IMR-90 (cell line): ENCODE data around the gene MAML3.

Source experiments
- BHLHE40 ChIP-seq: fragments of 150-350 bp; IDR thresholded peaks from 2 replicates; pipeline ENCODE4 v1.6.1; 2016; ENCODE audit warnings: mild to moderate bottlenecking, low read depth, low read length
- CEBPB ChIP-seq: IDR thresholded peaks from 2 replicates; pipeline ENCODE4 v1.6.1; 2012; ENCODE audit warnings: low read depth, low read length, improper control_type of control experiment
- CTCF ChIP-seq: conservative IDR thresholded peaks from 2 replicates; pipeline ENCODE4 v1.5.1; 2012; ENCODE audit warnings: mild to moderate bottlenecking, low read depth, low read length, improper control_type of control experiment
- FOS ChIP-seq: fragments of 150-350 bp; IDR thresholded peaks from 2 replicates; pipeline ENCODE4 v1.6.1; 2016; ENCODE audit warnings: low read depth, low read length
- MAFK ChIP-seq: IDR thresholded peaks from 2 replicates; pipeline ENCODE4 v1.6.1; 2012; ENCODE audit warnings: low read depth, low read length, improper control_type of control experiment
- MAZ ChIP-seq: IDR thresholded peaks from 2 replicates; pipeline ENCODE4 v1.6.1; 2012; ENCODE audit warnings: low read depth, mild to moderate bottlenecking, low read length, improper control_type of control experiment, moderate library complexity, borderline replicate concordance
- MXI1 ChIP-seq: IDR thresholded peaks from 2 replicates; pipeline ENCODE4 v1.6.1; 2012; ENCODE audit warnings: low read depth, mild to moderate bottlenecking, low read length, moderate library complexity, borderline replicate concordance
- NFE2L2 ChIP-seq: fragments of 150-350 bp; IDR thresholded peaks from 2 replicates; pipeline ENCODE4 v1.6.1; 2016; ENCODE audit warnings: low read depth, mild to moderate bottlenecking, low read length
- POLR2A ChIP-seq: IDR thresholded peaks from 2 replicates; pipeline ENCODE4 v1.6.1; 2012; ENCODE audit warnings: mild to moderate bottlenecking, low read depth, low read length
- RAD21 ChIP-seq: IDR thresholded peaks from 2 replicates; pipeline ENCODE4 v1.6.1; 2012; ENCODE audit warnings: low read length, improper control_type of control experiment
- RFX5 ChIP-seq: IDR thresholded peaks from 2 replicates; pipeline ENCODE4 v1.8.0; 2012; ENCODE audit warnings: low read depth, mild to moderate bottlenecking, low read length, moderate library complexity
- SMC3 ChIP-seq: fragments of 150-350 bp; IDR thresholded peaks from 2 replicates; pipeline ENCODE4 v1.6.1; 2016; ENCODE audit warnings: low read depth, mild to moderate bottlenecking, antibody characterized with exemption, low read length, moderate library complexity
- USF2 ChIP-seq: fragments of 150-350 bp; IDR thresholded peaks from 2 replicates; pipeline ENCODE4 v1.6.1; 2017; ENCODE audit warnings: mild to moderate bottlenecking, antibody characterized with exemption, low read length, low read depth
- TF ChIP-seq, protein P1 (sequence below): fragments of 150-350 bp; IDR thresholded peaks from 2 replicates; pipeline ENCODE4 v1.6.1; 2016; ENCODE audit warnings: low read depth, mild to moderate bottlenecking, low read length, moderate library complexity, borderline replicate concordance

DNA sequence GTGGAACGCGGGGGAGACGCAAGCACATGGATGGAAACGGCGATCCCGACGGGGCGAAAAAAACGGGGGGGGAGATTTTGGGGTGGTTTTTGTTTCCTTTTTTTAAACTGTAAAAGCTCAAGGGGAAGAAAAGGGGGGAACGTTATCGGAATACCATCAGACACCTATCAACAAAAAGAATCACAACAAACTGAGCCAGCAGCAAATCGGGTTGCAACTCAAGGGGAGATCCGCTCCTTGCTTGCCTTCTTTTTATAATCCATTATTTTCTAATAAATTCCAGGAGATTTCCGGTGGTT is 616 bp downstream of the MAML3 start:
- TF ChIP-seq BHLHE40 (no peak), CTCF (no peak), CEBPB (no peak), RAD21 (no peak), POLR2A (no peak), MAZ (no peak), MAFK (no peak), FOS (no peak), MXI1 (no peak), NFE2L2 (no peak), SMC3 (no peak), USF2 (no peak), RFX5 (no peak)
- TF ChIP-seq, protein P1, sequence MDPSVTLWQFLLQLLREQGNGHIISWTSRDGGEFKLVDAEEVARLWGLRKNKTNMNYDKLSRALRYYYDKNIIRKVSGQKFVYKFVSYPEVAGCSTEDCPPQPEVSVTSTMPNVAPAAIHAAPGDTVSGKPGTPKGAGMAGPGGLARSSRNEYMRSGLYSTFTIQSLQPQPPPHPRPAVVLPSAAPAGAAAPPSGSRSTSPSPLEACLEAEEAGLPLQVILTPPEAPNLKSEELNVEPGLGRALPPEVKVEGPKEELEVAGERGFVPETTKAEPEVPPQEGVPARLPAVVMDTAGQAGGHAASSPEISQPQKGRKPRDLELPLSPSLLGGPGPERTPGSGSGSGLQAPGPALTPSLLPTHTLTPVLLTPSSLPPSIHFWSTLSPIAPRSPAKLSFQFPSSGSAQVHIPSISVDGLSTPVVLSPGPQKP: no peak
